Skin epidermis (tissue), 12 donors: ENCODE data around the gene RFX4.
"Not testable (repeated sequence)": the region's sequence is repeated elsewhere in the genome, so short reads cannot be mapped to it uniquely, and the experiment has no call there.

Experiments used
- H3K27ac ChIP-seq, 21 experiments: fragments of 200-600 bp; sonication (generic) in 11 of 21; one replicate each; pipeline ENCODE4 v1.5.0; 2020; ENCODE audit warnings: mild to moderate bottlenecking in 3 of 21, inconsistent platforms in 2 of 21, moderate library complexity in 2 of 21
- H3K4me3 ChIP-seq, 7 experiments: fragments of 200-600 bp; sonication (generic) in 2 of 7; one replicate each; pipeline ENCODE4 v1.5.0; 2020; ENCODE audit warnings: inconsistent platforms in 2 of 7, mild to moderate bottlenecking in 2 of 7, moderate library complexity in 1 of 7

RFX4 gene

GRCh38 chr12:106586803-106587684, 4.2 kb downstream of the RFX4 start:
- H3K27ac ChIP-seq = peak overlapping the region in 1 of 21 experiments; percentile 27
- peak overlapping the region in 2 of 7 experiments; percentile 13 to 17 for H3K4me3 ChIP-seq

DNA sequence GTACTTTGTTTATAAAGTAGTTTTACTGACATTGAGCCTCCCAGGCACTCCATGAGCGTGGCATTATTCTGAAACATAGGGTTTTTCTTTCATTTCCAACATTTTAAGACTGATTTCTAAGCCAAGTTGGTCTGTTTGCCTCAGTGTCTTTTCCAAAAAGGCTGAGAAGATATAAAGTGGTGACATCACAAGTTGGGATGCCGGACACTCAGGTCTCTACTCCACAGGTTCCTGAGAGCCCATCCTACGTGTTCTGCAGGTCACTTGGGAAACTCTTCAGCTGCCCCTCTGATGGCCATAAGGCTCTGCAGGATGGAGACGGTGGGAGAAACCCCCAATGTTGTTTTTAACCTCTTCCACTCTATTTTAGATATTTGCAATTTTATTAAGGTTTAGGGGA, 6.0 kb downstream of the RFX4 start:
- Histone ChIP-seq H3K27ac (no peak overlapping the region), H3K4me3 (no peak overlapping the region)

GRCh38 chr12:106590601-106591000, 7.8 kb downstream of the RFX4 start:
- no peak overlapping the region for H3K27ac ChIP-seq
- no peak overlapping the region for H3K4me3 ChIP-seq

DNA sequence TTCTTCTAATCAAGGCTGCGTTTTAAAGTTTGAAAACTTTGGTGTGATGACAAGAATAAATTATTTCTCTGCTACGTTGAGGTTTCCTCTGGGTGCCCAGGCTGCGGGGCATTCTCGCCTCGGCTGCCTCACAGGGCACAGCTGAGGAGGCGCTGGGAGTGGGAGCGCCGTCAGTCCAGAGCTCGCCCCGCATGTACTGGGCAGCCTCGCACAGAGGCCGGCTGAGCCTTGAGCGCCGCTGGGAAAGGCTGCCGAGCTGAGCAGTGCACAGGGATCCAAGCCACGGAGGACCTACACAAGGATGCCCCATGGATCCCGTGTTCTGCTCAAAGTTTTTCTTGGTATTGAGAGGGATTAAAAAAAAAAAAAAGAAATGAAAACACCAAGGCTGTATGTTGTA, 11.6 kb downstream of the RFX4 start:
- H3K27ac ChIP-seq = no peak overlapping the region
- no peak overlapping the region for H3K4me3 ChIP-seq

DNA sequence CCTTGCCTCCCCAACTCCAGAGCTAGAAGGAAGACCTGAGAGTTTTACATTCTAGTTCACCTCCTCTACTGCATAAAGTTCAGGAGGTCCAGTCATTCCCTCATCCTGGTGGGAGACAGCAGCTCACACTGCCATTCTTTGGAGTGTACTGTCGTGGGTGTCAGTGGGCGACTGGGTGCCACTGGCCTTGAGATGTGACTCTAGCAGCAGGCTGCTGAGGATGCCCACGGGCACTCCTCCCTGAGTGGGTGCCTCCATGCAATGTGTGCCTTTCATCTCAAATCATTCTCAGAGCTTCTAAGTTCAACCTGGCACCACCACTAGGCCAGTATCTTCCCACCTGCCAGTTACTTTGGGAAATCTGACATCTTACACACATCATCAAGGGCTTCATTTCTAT, 12.5 kb downstream of the RFX4 start:
- Histone ChIP-seq H3K4me3 (no peak overlapping the region), H3K27ac (no peak overlapping the region)

DNA sequence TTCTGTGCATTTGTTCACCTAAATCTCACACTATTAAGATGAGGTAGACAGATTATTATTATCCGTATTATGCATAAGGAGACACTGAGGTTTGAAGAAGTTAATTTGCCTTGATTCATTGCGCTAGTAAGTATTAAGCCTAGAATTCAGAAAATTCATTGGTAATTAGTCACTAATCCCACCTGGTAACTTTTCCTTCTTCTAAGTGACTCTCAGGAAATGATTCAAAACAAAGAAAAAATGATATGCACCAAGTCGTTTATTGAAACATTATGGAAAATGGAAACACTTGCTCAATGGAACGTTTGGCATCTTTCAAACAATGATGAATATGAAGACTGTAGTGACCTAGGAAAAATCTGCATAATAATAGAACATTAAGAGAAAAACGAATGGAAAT, 15.2 kb downstream of the RFX4 start:
- H3K27ac ChIP-seq = no peak overlapping the region
- H3K4me3 ChIP-seq = no peak overlapping the region

GRCh38 chr12:106599302-106599701, 16.5 kb downstream of the RFX4 start:
- Histone ChIP-seq H3K27ac (no peak overlapping the region), H3K4me3 (no peak overlapping the region)

GRCh38 chr12:106600503-106600902, 17.7 kb downstream of the RFX4 start:
- no peak overlapping the region for H3K27ac ChIP-seq
- H3K4me3 ChIP-seq = no peak overlapping the region

DNA sequence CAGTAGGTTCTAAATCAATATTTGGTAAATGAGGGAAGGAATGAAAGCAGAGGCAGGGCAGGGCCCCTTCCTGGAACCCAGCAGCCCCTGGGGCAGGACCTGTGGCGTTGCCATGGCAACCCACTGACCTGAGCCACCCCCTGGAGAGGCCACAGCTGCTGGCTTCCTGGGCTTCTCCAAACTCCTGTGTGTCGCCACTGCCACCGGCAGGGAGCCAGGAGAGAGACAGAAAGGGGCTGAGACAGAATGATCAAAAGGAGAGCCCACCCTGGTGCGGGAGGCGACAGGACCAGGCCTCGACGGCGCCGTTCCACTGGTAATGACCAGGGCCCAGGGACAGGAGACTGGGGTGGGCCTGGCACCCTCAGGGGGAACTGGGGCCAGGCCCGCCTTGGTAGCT, 18.2 kb downstream of the RFX4 start:
- Histone ChIP-seq H3K4me3 (no peak overlapping the region), H3K27ac (no peak overlapping the region)

DNA sequence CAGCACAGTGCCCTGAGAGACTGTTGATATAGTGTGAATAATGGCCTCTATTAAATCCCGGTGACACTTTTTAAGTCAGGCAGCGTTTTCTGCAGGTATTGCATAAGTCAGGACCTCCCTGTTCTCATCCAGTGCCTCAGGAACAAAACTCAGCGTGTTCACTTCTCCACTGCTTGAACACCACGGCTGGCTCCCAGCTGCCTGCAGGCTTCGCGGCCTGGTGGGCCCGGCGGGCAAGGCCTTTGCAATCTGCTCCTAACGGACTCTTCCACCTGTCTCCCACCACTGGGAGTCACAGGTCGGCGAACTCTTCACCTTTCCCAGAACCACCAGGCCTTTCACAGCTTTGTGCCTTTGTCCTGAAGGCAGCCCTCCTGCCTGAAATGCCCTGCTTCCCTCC, 18.7 kb downstream of the RFX4 start:
- Histone ChIP-seq H3K4me3 (no peak overlapping the region), H3K27ac (no peak overlapping the region)

DNA sequence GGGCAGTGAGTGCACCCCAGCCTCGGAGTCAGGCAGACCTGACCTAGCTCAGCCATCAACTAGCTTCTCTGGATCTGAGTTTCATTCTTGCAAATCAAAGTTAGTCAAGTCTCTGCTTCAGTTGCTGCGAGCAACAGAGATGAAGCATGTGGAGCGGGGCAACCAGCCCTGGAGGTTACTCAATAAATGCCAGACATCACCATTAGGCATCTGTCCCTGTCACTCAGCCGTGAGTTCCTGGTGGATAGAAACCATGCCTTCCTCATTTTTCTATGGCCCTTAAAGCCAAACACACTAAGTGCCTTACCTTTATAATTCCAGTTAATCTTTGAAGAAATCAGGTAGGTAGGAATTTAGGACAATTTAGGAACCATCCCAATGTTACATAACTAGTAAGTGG, 19.3 kb downstream of the RFX4 start:
- Histone ChIP-seq H3K4me3 (no peak overlapping the region), H3K27ac (no peak overlapping the region)

- Histone ChIP-seq H3K27ac (no peak overlapping the region), H3K4me3 (no peak overlapping the region)
Measured at GRCh38 chr12:106605254-106605653, 22.4 kb downstream of the RFX4 start.

DNA sequence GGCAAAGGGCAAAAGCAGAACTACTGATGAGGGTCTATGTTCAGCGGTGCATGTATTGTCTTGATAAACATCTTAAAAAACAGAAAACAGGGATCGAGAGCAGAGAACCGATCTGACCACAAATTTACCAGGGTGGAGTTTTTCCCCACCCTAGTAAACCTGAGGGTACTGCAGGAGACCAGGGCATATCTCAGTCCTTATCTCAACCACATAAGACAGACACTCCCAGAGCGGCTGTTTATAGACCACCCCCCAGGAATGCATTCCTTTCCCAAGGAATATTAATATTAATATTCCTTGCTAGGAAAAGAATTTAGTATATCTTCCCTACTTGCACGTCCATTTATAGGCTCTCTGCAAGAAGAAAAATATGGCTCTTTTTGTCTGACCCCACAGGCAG, 37.8 kb downstream of the RFX4 start:
- H3K4me3 ChIP-seq, H3K27ac ChIP-seq: not testable (repeated sequence)

DNA sequence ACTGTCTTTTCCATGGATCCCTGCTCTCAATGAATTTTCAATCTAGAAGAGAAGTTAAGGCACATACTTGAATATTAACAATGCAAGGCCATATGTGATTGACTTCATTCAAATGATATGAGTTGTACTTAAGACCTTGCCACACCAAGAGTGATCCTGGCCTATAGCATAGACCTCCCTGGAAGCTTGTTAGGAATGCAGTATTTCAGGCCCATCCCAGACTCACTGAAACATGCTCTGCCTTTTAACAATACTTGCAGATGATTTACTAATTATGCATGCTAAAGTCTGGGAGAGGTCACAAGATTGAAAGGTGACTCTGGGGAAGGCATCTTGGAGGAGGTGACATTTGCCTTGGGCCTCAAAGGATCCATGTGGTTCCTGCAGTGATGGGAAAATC, 43.2 kb downstream of the RFX4 start:
- Histone ChIP-seq H3K27ac (peak overlapping the region in 1 of 21 experiments; percentile 43), H3K4me3 (no peak overlapping the region)

- Histone ChIP-seq H3K4me3 (no peak overlapping the region), H3K27ac (peak overlapping the region in 1 of 21 experiments; percentile 32)
Measured at GRCh38 chr12:106629797-106630659, 47.2 kb downstream of the RFX4 start.

DNA sequence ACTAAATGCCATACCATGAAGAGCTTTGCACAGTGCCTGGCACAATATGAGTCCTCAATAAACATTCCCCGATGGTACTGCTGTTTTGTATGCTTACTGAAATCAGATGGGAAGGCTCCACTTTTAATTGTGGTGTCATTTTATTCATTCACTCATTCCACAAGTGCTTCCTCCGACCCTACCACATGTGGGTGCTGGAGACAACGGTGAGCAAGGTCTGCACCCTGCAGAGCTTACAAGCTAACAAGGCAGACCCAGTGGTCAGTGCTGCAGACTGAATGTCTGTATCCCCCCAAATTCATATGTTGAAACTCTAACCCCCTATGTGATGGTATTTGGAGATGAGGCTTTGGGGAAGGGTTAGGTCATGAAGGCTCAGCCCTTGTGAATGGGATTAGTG, 48.3 kb downstream of the RFX4 start:
- Histone ChIP-seq H3K27ac (no peak overlapping the region), H3K4me3 (no peak overlapping the region)

GRCh38 chr12:106631797-106632196, 49.0 kb downstream of the RFX4 start:
- H3K4me3 ChIP-seq = no peak overlapping the region

DNA sequence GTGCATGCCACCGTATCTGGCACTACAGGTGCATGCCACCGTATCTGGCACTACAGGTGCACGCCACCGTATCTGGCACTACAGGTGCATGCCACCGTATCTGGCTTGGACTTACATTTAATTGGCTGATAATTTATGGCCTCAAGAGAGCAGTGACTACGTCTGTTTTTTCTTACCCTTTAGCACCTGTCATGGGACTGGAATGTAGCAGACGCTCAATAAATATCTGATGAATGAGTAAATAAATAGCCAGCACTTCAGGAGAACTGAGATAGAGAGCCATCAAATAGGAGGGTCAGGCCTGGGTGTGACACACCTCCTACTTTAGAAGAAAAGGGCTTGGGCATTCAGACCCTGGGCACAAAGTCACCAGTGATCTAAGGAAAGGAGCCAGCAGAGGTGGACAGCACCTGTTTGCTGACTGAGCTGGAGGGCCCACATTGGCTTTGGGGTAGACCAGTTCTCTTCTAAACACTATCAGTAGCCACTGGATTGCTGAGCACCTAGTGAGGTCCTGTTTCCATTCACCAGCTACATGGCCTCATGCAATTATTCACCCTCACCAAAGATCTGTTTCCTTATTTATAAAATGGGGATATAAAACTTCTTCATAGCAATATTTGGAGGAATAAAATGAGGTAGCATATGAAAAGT, 50.1 kb downstream of the RFX4 start:
- Histone ChIP-seq H3K27ac (no peak overlapping the region), H3K4me3 (no peak overlapping the region)

More at GRCh38 chr12:106631797-106632196, 49.0 kb downstream of the RFX4 start:
- H3K27ac ChIP-seq = no peak overlapping the region

- no peak overlapping the region for H3K4me3 ChIP-seq
- no peak overlapping the region for H3K27ac ChIP-seq
Measured at GRCh38 chr12:106633451-106633823, 50.6 kb downstream of the RFX4 start.

- Histone ChIP-seq H3K4me3 (no peak overlapping the region), H3K27ac (no peak overlapping the region)
Measured at GRCh38 chr12:106634206-106634605, 51.4 kb downstream of the RFX4 start.
